CD4-positive, alpha-beta memory T cell (primary cell): ENCODE measurements around the gene SLC6A19. TPM values are rescaled to one million over a fixed set of nuclear protein-coding genes. Genes with fewer than 3 reads are reported as not detected.

Experiments used
- CTCF ChIA-PET: fragments of 350-600 bp; sonication (Branson Sonifier 250); formaldehyde crosslinking; loops from one replicate; lab custom pipeline; 2021; ENCODE audit warnings: inconsistent platforms; ENCODE audit not compliant: partially characterized antibody; lab: Charles Lee
- POLR2A ChIA-PET: fragments of 350-600 bp; sonication (Branson Sonifier 250); formaldehyde crosslinking; loops from one replicate; lab custom pipeline; 2021; ENCODE audit not compliant: partially characterized antibody; lab: Charles Lee
- DNase-seq, 5 donors: peaks; one replicate each; pipeline versions ENCODE4 v3.0.0 to v3.0.0-alpha.2; 2020 to 2022; ENCODE audit warnings: mixed read lengths in 1 of 5
- H3K27ac ChIP-seq: one replicate; pipeline ENCODE4 v1.7.0; 2013; ENCODE audit warnings: low read depth, low read length
- H3K27me3 ChIP-seq: 2 replicates; pipeline ENCODE4 v1.7.0; 2013; ENCODE audit warnings: mild to moderate bottlenecking, low read length, moderate library complexity; ENCODE audit not compliant: insufficient read depth
- H3K36me3 ChIP-seq: 2 replicates; pipeline ENCODE4 v1.7.0; 2013; ENCODE audit warnings: mild to moderate bottlenecking, low read length, moderate library complexity; ENCODE audit not compliant: insufficient read depth
- H3K4me1 ChIP-seq: 2 replicates; pipeline ENCODE4 v1.7.0; 2013; ENCODE audit warnings: mild to moderate bottlenecking, low read length, moderate library complexity; ENCODE audit not compliant: insufficient read depth
- H3K4me3 ChIP-seq, 2 donors: one replicate each; pipeline ENCODE4 v1.7.0; 2013; ENCODE audit warnings: low read length in 2 of 2, mild to moderate bottlenecking in 1 of 2
- H3K9me3 ChIP-seq, 2 donors: one replicate each; pipeline ENCODE4 v1.7.0; 2013; ENCODE audit warnings: low read length in 2 of 2, control low read depth in 1 of 2; ENCODE audit not compliant: control insufficient read depth in 1 of 2
- H3K27ac Mint-ChIP-seq, 7 donors: one replicate each; pipeline ENCODE4 v1.8.0; 2020 to 2021; ENCODE audit warnings: mixed read lengths in 7 of 7, mild to moderate bottlenecking in 6 of 7, inconsistent platforms in 3 of 7, moderate library complexity in 3 of 7
- H3K27me3 Mint-ChIP-seq, 2 donors: one replicate each; pipeline ENCODE4 v1.8.0; 2020 to 2021; ENCODE audit warnings: mixed read lengths in 2 of 2
- H3K36me3 Mint-ChIP-seq, 2 donors: one replicate each; pipeline ENCODE4 v1.8.0; 2020 to 2021; ENCODE audit warnings: mixed read lengths in 2 of 2, inconsistent platforms in 1 of 2, mild to moderate bottlenecking in 1 of 2
- H3K4me1 Mint-ChIP-seq, 4 donors: one replicate each; pipeline ENCODE4 v1.8.0; 2020 to 2021; ENCODE audit warnings: mixed read lengths in 4 of 4, mild to moderate bottlenecking in 1 of 4
- H3K4me3 Mint-ChIP-seq, 8 donors: one replicate each; pipeline ENCODE4 v1.8.0; 2020 to 2021; ENCODE audit warnings: mixed read lengths in 8 of 8, mild to moderate bottlenecking in 7 of 8, moderate library complexity in 6 of 8, inconsistent platforms in 3 of 8
- H3K9me3 Mint-ChIP-seq, 8 donors: one replicate each; pipeline ENCODE4 v1.8.0; 2020 to 2021; ENCODE audit warnings: mixed read lengths in 8 of 8, mild to moderate bottlenecking in 5 of 8, inconsistent platforms in 3 of 8, moderate library complexity in 1 of 8
- intact Hi-C: fragments of 100-400 bp; cut with micrococcal nuclease; formaldehyde crosslinking; loops from one replicate; pipeline ENCODE4 v1.15.1; 2023
- polyA plus RNA-seq, 2 donors: library from polyadenylated mRNA; unstranded; fragments of 300-500 nt; fragmentation: Illumina TruSeq; gene quantifications; one replicate each; pipeline ENCODE4 v1.2.3, GENCODE V29; 2021
- total RNA-seq, 2 experiments: library from RNA; stranded (reverse); gene quantifications; one replicate each; pipeline ENCODE4 v1.2.3, GENCODE V29; 2021

SLC6A19 gene
- total and polyA plus RNA-seq, 4 experiments from 2014 or later: not detected

- Mint-ChIP-seq H3K4me1 (peaks cover 15 to 22% (median 17%) of the 10 kb centered on the region in 4 donors), H3K4me3 (no peak overlapping the region), H3K27ac (no peak overlapping the region), H3K9me3 (no peaks in the 10 kb centered on the region), H3K27me3 (no peaks in the 10 kb centered on the region), H3K36me3 (no peaks in the 10 kb centered on the region)
- CTCF ChIA-PET: no interaction called here
- POLR2A ChIA-PET: no interaction called here
- no peaks in the 10 kb centered on the region for H3K9me3 ChIP-seq
- H3K4me3 ChIP-seq: no peak overlapping the region
- H3K36me3 ChIP-seq: no peaks in the 10 kb centered on the region
- H3K4me1 ChIP-seq: peaks cover 18% of the 10 kb centered on the region
- H3K27ac ChIP-seq: no peak overlapping the region
- H3K27me3 ChIP-seq: no peaks in the 10 kb centered on the region
- no peak for DNase-seq
- intact Hi-C loops: no loop called here
These were observed 55.4 kb downstream of the SLC6A19 start for GRCh38 chr5:1256776-1257175.

GRCh38 chr5:1257363-1257762 lies 56.0 kb downstream of the SLC6A19 start:
- no peak for DNase-seq
- no peak overlapping the region for H3K27ac ChIP-seq
- ChIA-PET CTCF (no interaction called here), POLR2A (no interaction called here)
- Mint-ChIP-seq H3K9me3 (no peaks in the 10 kb centered on the region), H3K4me1 (peaks cover 15 to 27% (median 17%) of the 10 kb centered on the region in 4 donors), H3K27me3 (no peaks in the 10 kb centered on the region), H3K27ac (no peak overlapping the region), H3K4me3 (no peak overlapping the region), H3K36me3 (no peaks in the 10 kb centered on the region)
- H3K36me3 ChIP-seq: no peaks in the 10 kb centered on the region
- no peaks in the 10 kb centered on the region for H3K9me3 ChIP-seq
- H3K4me3 ChIP-seq: no peak overlapping the region
- H3K4me1 ChIP-seq: peaks cover 18% of the 10 kb centered on the region
- intact Hi-C loops: no loop called here
- no peaks in the 10 kb centered on the region for H3K27me3 ChIP-seq

- Histone ChIP-seq H3K4me3 (no peak overlapping the region), H3K36me3 (no peaks in the 10 kb centered on the region), H3K9me3 (no peaks in the 10 kb centered on the region), H3K27me3 (no peaks in the 10 kb centered on the region), H3K4me1 (peaks cover 18% of the 10 kb centered on the region), H3K27ac (no peak overlapping the region)
- peaks cover 15 to 27% (median 17%) of the 10 kb centered on the region in 4 donors for H3K4me1 Mint-ChIP-seq
- no peak overlapping the region for H3K27ac Mint-ChIP-seq
- peaks cover 0 to 2% (median 0%) of the 10 kb centered on the region in 8 donors for H3K9me3 Mint-ChIP-seq
- ChIA-PET POLR2A (no interaction called here), CTCF (no interaction called here)
- no peak overlapping the region for H3K4me3 Mint-ChIP-seq
- no peaks in the 10 kb centered on the region for H3K27me3 Mint-ChIP-seq
- intact Hi-C loops: no loop called here
- DNase-seq: no peak
- H3K36me3 Mint-ChIP-seq: no peaks in the 10 kb centered on the region
These were observed 56.4 kb downstream of the SLC6A19 start for GRCh38 chr5:1257841-1258240.

GRCh38 chr5:1259806-1260480 lies 58.5 kb downstream of the SLC6A19 start:
- CTCF ChIA-PET: no interaction called here
- no peak for DNase-seq
- Histone ChIP-seq H3K27me3 (no peaks in the 10 kb centered on the region), H3K4me1 (peaks cover 9% of the 10 kb centered on the region), H3K4me3 (no peak overlapping the region), H3K36me3 (no peaks in the 10 kb centered on the region), H3K9me3 (no peaks in the 10 kb centered on the region), H3K27ac (no peak overlapping the region)
- H3K9me3 Mint-ChIP-seq: peaks cover 0 to 2% (median 0%) of the 10 kb centered on the region in 8 donors
- no peaks in the 10 kb centered on the region for H3K36me3 Mint-ChIP-seq
- POLR2A ChIA-PET: no interaction called here
- H3K27me3 Mint-ChIP-seq: no peaks in the 10 kb centered on the region
- H3K4me1 Mint-ChIP-seq: peaks cover 9 to 21% (median 12%) of the 10 kb centered on the region in 4 donors
- H3K4me3 Mint-ChIP-seq: no peak overlapping the region
- H3K27ac Mint-ChIP-seq: no peak overlapping the region
- intact Hi-C loops: no loop called here

- Histone ChIP-seq H3K4me3 (no peak overlapping the region), H3K4me1 (no peaks in the 10 kb centered on the region), H3K36me3 (no peaks in the 10 kb centered on the region), H3K9me3 (no peaks in the 10 kb centered on the region), H3K27me3 (no peaks in the 10 kb centered on the region), H3K27ac (no peak overlapping the region)
- no peak overlapping the region for H3K4me3 Mint-ChIP-seq
- peaks cover 0 to 2% (median 0%) of the 10 kb centered on the region in 8 donors for H3K9me3 Mint-ChIP-seq
- H3K36me3 Mint-ChIP-seq: no peaks in the 10 kb centered on the region
- ChIA-PET CTCF (no interaction called here), POLR2A (no interaction called here)
- H3K4me1 Mint-ChIP-seq: peaks cover 0 to 4% (median under 1%) of the 10 kb centered on the region in 4 donors
- intact Hi-C loops: no loop called here
- no peaks in the 10 kb centered on the region for H3K27me3 Mint-ChIP-seq
- no peak overlapping the region for H3K27ac Mint-ChIP-seq
- DNase-seq: no peak
These were observed 60.2 kb downstream of the SLC6A19 start for GRCh38 chr5:1261643-1262042.

GRCh38 chr5:1262381-1262780 lies 61.0 kb downstream of the SLC6A19 start:
- Mint-ChIP-seq H3K27me3 (no peaks in the 10 kb centered on the region), H3K4me1 (peaks cover 0 to 4% (median under 1%) of the 10 kb centered on the region in 4 donors), H3K9me3 (peaks cover 0 to 2% (median 0%) of the 10 kb centered on the region in 8 donors), H3K36me3 (no peaks in the 10 kb centered on the region), H3K4me3 (no peak overlapping the region), H3K27ac (no peak overlapping the region)
- H3K4me1 ChIP-seq: no peaks in the 10 kb centered on the region
- H3K27me3 ChIP-seq: no peaks in the 10 kb centered on the region
- H3K27ac ChIP-seq: no peak overlapping the region
- no peak overlapping the region for H3K4me3 ChIP-seq
- ChIA-PET CTCF (no interaction called here), POLR2A (no interaction called here)
- intact Hi-C loops: no loop called here
- H3K36me3 ChIP-seq: no peaks in the 10 kb centered on the region
- no peak for DNase-seq
- no peaks in the 10 kb centered on the region for H3K9me3 ChIP-seq

- POLR2A ChIA-PET: no interaction called here
- Histone ChIP-seq H3K4me3 (no peak overlapping the region), H3K4me1 (peaks cover 12% of the 10 kb centered on the region), H3K27ac (no peak overlapping the region), H3K36me3 (no peaks in the 10 kb centered on the region), H3K9me3 (no peaks in the 10 kb centered on the region), H3K27me3 (no peaks in the 10 kb centered on the region)
- Mint-ChIP-seq H3K9me3 (peaks cover 0 to 2% (median 0%) of the 10 kb centered on the region in 8 donors), H3K27ac (no peak overlapping the region), H3K4me3 (no peak overlapping the region), H3K36me3 (no peaks in the 10 kb centered on the region), H3K27me3 (no peaks in the 10 kb centered on the region), H3K4me1 (peaks cover 9 to 17% (median 10%) of the 10 kb centered on the region in 4 donors)
- intact Hi-C loops: no loop called here
- CTCF ChIA-PET: no interaction called here
- no peak for DNase-seq
These were observed 62.8 kb downstream of the SLC6A19 start for GRCh38 chr5:1264211-1264610.
